ENCODE results near the gene CYB561D1. TPM values are rescaled to one million over a fixed set of nuclear protein-coding genes. Genes with fewer than 3 reads are reported as not detected.

The CYB561D1 gene
- total and polyA plus RNA-seq, 2 of the 8 experiments (the other 6 are each of a cell fraction or from before 2014, with no cell fraction given) = 3.6 to 3.8 TPM

DNA sequence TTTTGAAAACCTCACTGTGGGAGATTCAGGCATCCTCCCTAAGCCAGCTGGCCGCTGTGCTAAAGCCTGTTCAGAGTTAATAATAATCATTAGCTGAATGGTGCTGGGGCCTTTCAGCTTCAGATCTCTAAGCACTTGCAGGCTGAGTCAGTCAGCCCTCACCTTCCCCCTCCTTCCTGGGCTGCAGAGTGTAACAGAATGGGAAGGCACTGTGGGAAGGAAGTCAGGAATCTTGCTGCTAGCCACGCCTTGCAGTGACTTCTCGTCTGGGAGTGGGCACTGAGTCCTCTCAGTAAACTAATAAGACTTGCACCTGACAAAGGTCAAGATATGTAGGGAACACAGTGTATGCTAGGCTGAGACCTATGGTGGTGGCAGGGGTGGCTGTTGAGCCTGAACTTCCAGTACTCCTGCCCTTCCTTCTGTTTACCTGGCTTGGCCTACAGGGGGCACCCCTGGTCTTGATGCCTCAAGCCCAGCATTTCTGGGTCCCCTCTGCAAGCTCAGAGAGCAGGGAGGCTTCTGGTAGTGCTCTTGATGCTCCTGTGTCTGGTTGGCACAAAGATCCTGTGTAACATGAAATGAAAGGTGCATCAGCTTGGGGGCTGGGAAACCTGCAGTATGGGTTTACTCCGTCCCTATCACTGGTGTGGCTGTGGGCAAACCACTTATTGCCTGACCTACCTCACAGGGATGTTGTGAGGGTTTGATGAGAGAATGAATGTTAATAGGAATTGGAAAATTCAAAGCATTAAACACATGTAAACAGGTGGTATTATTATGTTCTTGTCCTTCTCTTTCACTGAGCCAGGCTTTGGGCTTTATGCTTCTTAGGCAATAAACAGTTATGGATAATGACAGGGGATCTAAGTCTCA is 6.0 kb downstream of the CYB561D1 start (continued):
- TF ChIP-seq CHD7 (IDR thresholded peaks at IDR 0.05; ENCODE audit: insufficient replicate concordance, low read length) = no peak
- TF ChIP-seq EGR1 (IDR thresholded peaks at IDR 0.05; ENCODE audit: borderline replicate concordance, low read depth, low read length) = no peak
- no peak for TF ChIP-seq ZNF274 (IDR thresholded peaks at IDR 0.05; ENCODE audit: borderline replicate concordance, extremely low read depth, low read length)
- no peak for TF ChIP-seq SP1 (IDR thresholded peaks at IDR 0.05; ENCODE audit: low read depth, low read length)
- no peak for TF ChIP-seq CEBPB (IDR thresholded peaks at IDR 0.05; ENCODE audit: low read depth, low read length)
- no peak for TF ChIP-seq TEAD4 (IDR thresholded peaks at IDR 0.05; ENCODE audit: low read depth, low read length)
- TF ChIP-seq RNF2 (IDR thresholded peaks at IDR 0.05; ENCODE audit: borderline replicate concordance, low read depth, low read length, missing control alignments, poor library complexity, severe bottlenecking) = no peak
- TF ChIP-seq ATF3 (IDR thresholded peaks at IDR 0.05; ENCODE audit: insufficient read depth, low read depth, low read length) = no peak

Measured in H1 (cell line).